ENCODE measurements around the gene DSCAM. TPM values are rescaled to one million over a fixed set of nuclear protein-coding genes. Genes with fewer than 3 reads are reported as not detected.
"Not testable (repeated sequence)": the region's sequence is repeated elsewhere in the genome, so short reads cannot be mapped to it uniquely, and the experiment has no call there.

DSCAM gene
- total RNA-seq, 4 donors from 2014 or later = 0.04 to 0.06 TPM; not detected in 2

- H3K27me3 ChIP-seq = no peaks in the 10 kb centered on the region
- H3K4me1 ChIP-seq = peaks cover 0 to 16% (median 0%) of the 10 kb centered on the region in 3 donors
- DNase-seq = no peak
- H3K36me3 ChIP-seq = no peaks in the 10 kb centered on the region
- no peaks in the 10 kb centered on the region for H3K9me3 ChIP-seq
- TF ChIP-seq CTCF (IDR thresholded peaks at IDR 0.05) (no peak), POLR2A (IDR thresholded peaks at IDR 0.05) (no peak)
- peak overlapping the region; percentile 31 to 84 (median 68) for H3K27ac ChIP-seq
- WGBS, 2 donors = 22 to 34% methylated on average over 5 of the region's 5 CpGs
- intact Hi-C loops (cut with DNase I) = no loop called here
- no peak overlapping the region for H3K4me3 ChIP-seq
Observed at GRCh38 chr21:40047993-40048730, 798.8 kb downstream of the DSCAM start.

GRCh38 chr21:40047211-40047610 is 799.7 kb downstream of the DSCAM start:
- Histone ChIP-seq H3K9me3 (peaks cover 0 to 5% (median 0%) of the 10 kb centered on the region in 3 donors), H3K4me1 (peaks cover 0 to 13% (median 0%) of the 10 kb centered on the region in 3 donors), H3K27me3 (no peaks in the 10 kb centered on the region), H3K36me3 (no peaks in the 10 kb centered on the region), H3K4me3 (no peak overlapping the region), H3K27ac (peak overlapping the region; percentile 31 to 84 (median 65))
- TF ChIP-seq CTCF (IDR thresholded peaks at IDR 0.05) (no peak), POLR2A (IDR thresholded peaks at IDR 0.05) (no peak)
- DNase-seq = no peak
- 20 to 33% methylated on average over 2 of the region's 2 CpGs for WGBS, 2 donors
- intact Hi-C loops (cut with DNase I) = no loop called here

- no peak for TF ChIP-seq CTCF (IDR thresholded peaks at IDR 0.05)
- no peak for TF ChIP-seq POLR2A (IDR thresholded peaks at IDR 0.05)
- 90 to 96% methylated on average over 9 to 12 of the region's 12 CpGs for WGBS, 2 donors
- no peaks in the 10 kb centered on the region for H3K27me3 ChIP-seq
- H3K9me3 ChIP-seq = peaks cover 0 to 5% (median 0%) of the 10 kb centered on the region in 3 donors
- intact Hi-C loops (cut with DNase I) = no loop called here
- no peak overlapping the region for H3K27ac ChIP-seq
- H3K36me3 ChIP-seq = no peaks in the 10 kb centered on the region
- no peak overlapping the region for H3K4me3 ChIP-seq
- DNase-seq = no peak
- no peaks in the 10 kb centered on the region for H3K4me1 ChIP-seq
Observed at GRCh38 chr21:40043866-40044265, 803.1 kb downstream of the DSCAM start.

- Histone ChIP-seq H3K4me3 (no peak overlapping the region), H3K4me1 (no peaks in the 10 kb centered on the region), H3K27me3 (no peaks in the 10 kb centered on the region), H3K27ac (no peak overlapping the region), H3K36me3 (no peaks in the 10 kb centered on the region), H3K9me3 (peaks cover 0 to 5% (median 0%) of the 10 kb centered on the region in 3 donors)
- intact Hi-C loops (cut with DNase I) = no loop called here
- WGBS, 2 donors = 58 to 61% methylated on average over 4 of the region's 4 CpGs
- no peak for DNase-seq
- TF ChIP-seq POLR2A (IDR thresholded peaks at IDR 0.05) (no peak), CTCF (IDR thresholded peaks at IDR 0.05) (no peak)
Observed at GRCh38 chr21:40043423-40043822, 803.5 kb downstream of the DSCAM start.

GRCh38 chr21:40041446-40041845 is 805.5 kb downstream of the DSCAM start:
- Histone ChIP-seq H3K4me3 (no peak overlapping the region), H3K4me1 (no peaks in the 10 kb centered on the region), H3K9me3 (peaks cover 0 to 5% (median 0%) of the 10 kb centered on the region in 3 donors), H3K27me3 (no peaks in the 10 kb centered on the region), H3K27ac (no peak overlapping the region), H3K36me3 (no peaks in the 10 kb centered on the region)
- WGBS, 2 donors = 80 to 84% methylated on average over 6 of the region's 6 CpGs
- DNase-seq = no peak
- TF ChIP-seq CTCF (IDR thresholded peaks at IDR 0.05) (no peak), POLR2A (IDR thresholded peaks at IDR 0.05) (no peak)
- intact Hi-C loops (cut with DNase I) = no loop called here

- H3K27me3 ChIP-seq; H3K27ac ChIP-seq; intact Hi-C loops (cut with DNase I); H3K36me3 ChIP-seq; H3K9me3 ChIP-seq; DNase-seq; H3K4me3 ChIP-seq; H3K4me1 ChIP-seq: not testable (repeated sequence)
- WGBS, 2 donors = 71 to 80% methylated on average over 13 to 24 of the region's 25 CpGs
Observed at GRCh38 chr21:40033156-40033782, 813.7 kb downstream of the DSCAM start.
